HTR-8/SVneo (cell line): ENCODE results near the gene FBP1.
"Not testable (repeated sequence)": the region's sequence is repeated elsewhere in the genome, so short reads cannot be mapped to it uniquely, and the experiment has no call there.

ENCODE experiments used
- DNase-seq: peaks from one replicate; pipeline ENCODE4 v3.0.0; 2011; ENCODE audit warnings: low spot score, mixed read lengths; ENCODE audit not compliant: insufficient read length
- FAIRE-seq: peaks from 2 replicates; lab custom pipeline; 2011; peaks lifted over from hg19 to GRCh38; lab: Jason Lieb, UNC

The FBP1 gene

GRCh38 chr9:94588681-94589080 lies 50.6 kb downstream of the FBP1 start:
- no peak for FAIRE-seq

GRCh38 chr9:94586814-94587213 lies 52.5 kb downstream of the FBP1 start:
- FAIRE-seq (no peak), DNase-seq (peak; percentile 19)

More at GRCh38 chr9:94588681-94589080, 50.6 kb downstream of the FBP1 start:
- DNase-seq: no peak

- DNase-seq (no peak), FAIRE-seq (no peak)
These were observed 53.0 kb downstream of the FBP1 start for GRCh38 chr9:94586316-94586715.

- FAIRE-seq: no peak
These were observed 54.8 kb downstream of the FBP1 start for GRCh38 chr9:94584555-94584954.

GRCh38 chr9:94581728-94582127 lies 57.6 kb downstream of the FBP1 start:
- DNase-seq: no peak
- FAIRE-seq: no peak

More at GRCh38 chr9:94584555-94584954, 54.8 kb downstream of the FBP1 start:
- no peak for DNase-seq

- no peak for FAIRE-seq
These were observed 61.7 kb downstream of the FBP1 start for GRCh38 chr9:94577571-94577970.

GRCh38 chr9:94577036-94577435 lies 62.3 kb downstream of the FBP1 start:
- no peak for FAIRE-seq
- DNase-seq: no peak

More at GRCh38 chr9:94577571-94577970, 61.7 kb downstream of the FBP1 start:
- DNase-seq: no peak

GRCh38 chr9:94576131-94576530 lies 63.2 kb downstream of the FBP1 start:
- no peak for FAIRE-seq
- no peak for DNase-seq

GRCh38 chr9:94568972-94569712 lies 70.2 kb downstream of the FBP1 start:
- DNase-seq (no peak), FAIRE-seq (no peak)

- DNase-seq (no peak), FAIRE-seq (no peak)
These were observed 70.9 kb downstream of the FBP1 start for GRCh38 chr9:94568250-94568889.

- DNase-seq: no peak
- no peak for FAIRE-seq
These were observed 72.0 kb downstream of the FBP1 start for GRCh38 chr9:94567271-94567670.

GRCh38 chr9:94566550-94566949 lies 72.8 kb downstream of the FBP1 start:
- DNase-seq (no peak), FAIRE-seq (no peak)

GRCh38 chr9:94564279-94564678 lies 75.0 kb downstream of the FBP1 start:
- not testable (repeated sequence) for FAIRE-seq

GRCh38 chr9:94563548-94563947 lies 75.8 kb downstream of the FBP1 start:
- no peak for DNase-seq

More at GRCh38 chr9:94564279-94564678, 75.0 kb downstream of the FBP1 start:
- not testable (repeated sequence) for DNase-seq

GRCh38 chr9:94560237-94560636 lies 79.1 kb downstream of the FBP1 start:
- no peak for FAIRE-seq
- DNase-seq: no peak

More at GRCh38 chr9:94563548-94563947, 75.8 kb downstream of the FBP1 start:
- no peak for FAIRE-seq

GRCh38 chr9:94557376-94557775 lies 81.9 kb downstream of the FBP1 start:
- FAIRE-seq: no peak

GRCh38 chr9:94554439-94555331 lies 84.6 kb downstream of the FBP1 start, which contains the start of gene PCAT7:
Gene PCAT7 (plus strand): TSS chr9:94555083.
- FAIRE-seq (no peak), DNase-seq (peak; percentile 14)

More at GRCh38 chr9:94557376-94557775, 81.9 kb downstream of the FBP1 start:
- DNase-seq: no peak

- FAIRE-seq (no peak), DNase-seq (no peak)
These were observed 85.3 kb downstream of the FBP1 start for GRCh38 chr9:94554078-94554438.
